PC-3 (cell line): ENCODE measurements around the gene WDR27.
"Not testable (repeated sequence)": the region's sequence is repeated elsewhere in the genome, so short reads cannot be mapped to it uniquely, and the experiment has no call there.

Experiments
- EZH2 ChIP-seq: fragments of 300-600 bp; sonication (generic); IDR thresholded peaks from one replicate; pipeline ENCODE4 v1.6.1; 2017; ENCODE audit warnings: antibody characterized with exemption, mild to moderate bottlenecking, low read length; ENCODE audit not compliant: unreplicated experiment
- TF ChIP-seq, protein P1 (sequence below): fragments of 300-600 bp; sonication (generic); conservative IDR thresholded peaks from 2 replicates; pipeline ENCODE4 v1.5.1; 2017; ENCODE audit warnings: antibody characterized with exemption, low read depth, mild to moderate bottlenecking, low read length

DNA sequence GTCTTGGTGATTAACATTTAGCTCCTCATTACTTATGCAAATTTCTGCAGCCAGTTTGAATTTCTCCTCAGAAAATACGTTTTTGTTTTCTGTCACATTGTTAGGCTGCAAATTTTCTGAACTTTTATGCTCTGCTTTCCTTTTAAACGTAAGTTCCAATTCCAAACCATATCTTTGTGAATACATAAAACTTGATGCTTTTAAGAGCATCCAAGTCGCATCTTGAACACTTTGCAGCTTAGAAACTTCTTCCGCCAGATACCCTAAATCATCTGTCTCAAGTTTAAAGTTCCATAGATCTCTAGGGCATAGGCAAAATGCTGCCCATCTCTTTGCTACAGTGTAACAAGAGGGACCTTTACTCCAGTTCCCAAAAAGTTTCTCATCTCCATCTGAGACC, 234.1 kb downstream of the WDR27 start:
- TF ChIP-seq, protein P1, sequence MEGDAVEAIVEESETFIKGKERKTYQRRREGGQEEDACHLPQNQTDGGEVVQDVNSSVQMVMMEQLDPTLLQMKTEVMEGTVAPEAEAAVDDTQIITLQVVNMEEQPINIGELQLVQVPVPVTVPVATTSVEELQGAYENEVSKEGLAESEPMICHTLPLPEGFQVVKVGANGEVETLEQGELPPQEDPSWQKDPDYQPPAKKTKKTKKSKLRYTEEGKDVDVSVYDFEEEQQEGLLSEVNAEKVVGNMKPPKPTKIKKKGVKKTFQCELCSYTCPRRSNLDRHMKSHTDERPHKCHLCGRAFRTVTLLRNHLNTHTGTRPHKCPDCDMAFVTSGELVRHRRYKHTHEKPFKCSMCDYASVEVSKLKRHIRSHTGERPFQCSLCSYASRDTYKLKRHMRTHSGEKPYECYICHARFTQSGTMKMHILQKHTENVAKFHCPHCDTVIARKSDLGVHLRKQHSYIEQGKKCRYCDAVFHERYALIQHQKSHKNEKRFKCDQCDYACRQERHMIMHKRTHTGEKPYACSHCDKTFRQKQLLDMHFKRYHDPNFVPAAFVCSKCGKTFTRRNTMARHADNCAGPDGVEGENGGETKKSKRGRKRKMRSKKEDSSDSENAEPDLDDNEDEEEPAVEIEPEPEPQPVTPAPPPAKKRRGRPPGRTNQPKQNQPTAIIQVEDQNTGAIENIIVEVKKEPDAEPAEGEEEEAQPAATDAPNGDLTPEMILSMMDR = not testable (repeated sequence)
- not testable (repeated sequence) for TF ChIP-seq EZH2
